HG02610 (cell line): ENCODE measurements around the gene ECT2L.
"Not testable (repeated sequence)": the region's sequence is repeated elsewhere in the genome, so short reads cannot be mapped to it uniquely, and the experiment has no call there.

Source experiments
- ATAC-seq: cut with Tn5 transposase; IDR thresholded peaks from one replicate; pipeline ENCODE4 v1.9.1; 2021; ENCODE audit warnings: mild to moderate bottlenecking, moderate library complexity; ENCODE audit not compliant: unreplicated experiment

Gene ECT2L

DNA sequence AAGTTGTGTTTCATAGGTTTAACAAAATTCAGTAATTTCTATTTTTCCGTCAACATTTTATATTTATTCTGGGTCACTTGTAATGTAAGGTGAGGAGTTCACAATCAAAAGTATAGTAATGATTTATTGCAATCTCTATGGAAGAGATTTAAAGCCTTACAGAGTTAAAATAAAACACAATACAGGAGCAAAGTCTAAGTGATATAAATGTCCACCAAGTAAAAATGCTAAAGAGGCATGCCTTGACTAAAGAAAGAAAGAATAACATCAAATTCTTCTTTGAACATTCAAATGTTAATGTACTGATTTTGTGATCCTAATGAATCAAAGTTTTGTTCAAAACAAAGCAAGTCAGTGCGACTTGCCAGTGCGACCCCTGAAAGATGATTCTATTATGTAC, 130.7 kb downstream of the ECT2L start:
- no peak for ATAC-seq

DNA sequence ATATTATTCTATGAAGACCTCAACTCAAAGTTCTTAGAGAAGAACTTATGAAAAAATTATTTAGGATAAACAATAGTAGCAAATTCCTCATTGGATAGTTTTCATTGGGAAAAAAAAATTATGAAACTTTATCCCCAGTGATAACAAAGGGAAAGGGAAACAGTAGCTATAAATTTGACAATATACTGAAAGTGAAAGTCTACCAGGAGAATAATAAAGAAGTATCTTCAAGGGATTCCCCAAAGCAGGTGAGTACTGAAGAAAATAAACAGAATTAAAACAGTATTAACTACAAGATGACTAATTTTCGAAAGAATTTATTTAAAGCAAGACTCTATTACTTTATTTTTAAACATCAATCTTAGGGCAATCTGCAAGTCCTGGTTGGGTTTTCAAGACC, 135.8 kb downstream of the ECT2L start:
- peak; percentile 44 for ATAC-seq

- not testable (repeated sequence) for ATAC-seq
Observed at GRCh38 chr6:138936873-138937272, 141.0 kb downstream of the ECT2L start.

- no peak for ATAC-seq
Observed at GRCh38 chr6:138943089-138943625, 147.3 kb downstream of the ECT2L start.

- peak; percentile 92 for ATAC-seq
Observed at GRCh38 chr6:138944412-138944811, 148.5 kb downstream of the ECT2L start.

- no peak for ATAC-seq
Observed at GRCh38 chr6:138945354-138945753, 149.5 kb downstream of the ECT2L start.

DNA sequence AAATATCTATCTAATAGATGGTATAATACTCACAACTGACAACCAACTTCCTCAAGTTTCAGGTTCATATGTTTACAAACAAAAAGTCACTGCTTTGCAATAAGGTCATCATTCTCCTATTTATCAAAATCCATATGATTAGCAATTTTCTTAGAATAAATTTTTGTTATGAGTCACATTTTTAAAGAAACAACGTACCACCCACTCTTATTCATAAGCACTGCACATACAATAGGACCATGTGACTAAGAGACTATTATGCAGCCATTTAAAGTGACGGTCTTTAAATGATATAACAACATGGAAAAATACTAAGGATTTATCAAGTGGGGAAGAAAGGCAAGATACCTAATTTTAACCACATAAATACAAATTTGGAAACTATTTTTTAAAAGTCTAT, 152.1 kb downstream of the ECT2L start:
- no peak for ATAC-seq

- no peak for ATAC-seq
Observed at GRCh38 chr6:138948546-138949179, 152.8 kb downstream of the ECT2L start.

- no peak for ATAC-seq
Observed at GRCh38 chr6:138953451-138953850, 157.6 kb downstream of the ECT2L start.
